GM21447 (cell line): ENCODE results near the gene RHO.

Experiments
- ATAC-seq: cut with Tn5 transposase; IDR thresholded peaks from one replicate; pipeline ENCODE4 v1.9.1; 2021; ENCODE audit not compliant: unreplicated experiment

Gene RHO

GRCh38 chr3:129576514-129577352 is 48.3 kb downstream of the RHO start:
- ATAC-seq, result peak; percentile 66

GRCh38 chr3:129577366-129577765 is 48.9 kb downstream of the RHO start:
- ATAC-seq, result no peak

GRCh38 chr3:129577925-129578786 is 49.7 kb downstream of the RHO start:
- peak; percentile 54 for ATAC-seq

- ATAC-seq, result no peak
Observed at GRCh38 chr3:129579991-129580390, 51.6 kb downstream of the RHO start.

GRCh38 chr3:129581623-129582022 is 53.2 kb downstream of the RHO start:
- ATAC-seq, result no peak

- ATAC-seq, result no peak
Observed at GRCh38 chr3:129582799-129583198, 54.4 kb downstream of the RHO start.

- no peak for ATAC-seq
Observed at GRCh38 chr3:129583289-129583688, 54.9 kb downstream of the RHO start.

GRCh38 chr3:129584631-129585030 is 56.2 kb downstream of the RHO start:
- ATAC-seq, result no peak
